ENCODE results near the gene HTR5A.

The HTR5A gene

DNA sequence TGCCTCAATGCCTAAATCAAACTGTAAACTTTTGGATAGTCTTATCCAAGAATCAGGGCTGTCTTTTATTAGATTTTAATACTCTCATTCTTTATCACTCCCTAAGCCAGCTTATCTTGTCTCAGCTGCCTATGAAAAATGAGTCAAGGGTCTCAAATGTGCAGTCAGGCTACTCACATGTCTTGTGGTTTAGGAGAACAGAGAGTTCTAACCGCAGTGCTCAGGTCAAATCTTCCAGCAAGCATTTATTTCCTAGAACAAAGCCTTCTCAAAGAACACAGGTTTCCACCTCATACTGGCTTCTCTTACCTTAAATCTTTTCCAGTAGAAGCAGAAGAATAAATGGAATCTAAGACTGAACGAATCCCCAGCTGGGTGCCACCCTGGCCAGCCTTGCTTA, 23.5 kb downstream of the HTR5A start:
- DNase-seq, result no peak

- no peak for DNase-seq
These were observed 24.6 kb downstream of the HTR5A start for GRCh38 chr7:155094636-155095135.

GRCh38 chr7:155097338-155097737, 27.2 kb downstream of the HTR5A start:
- no peak for DNase-seq

GRCh38 chr7:155103839-155104238, 33.7 kb downstream of the HTR5A start:
- DNase-seq, result no peak

GRCh38 chr7:155104913-155105312, 34.8 kb downstream of the HTR5A start:
- no peak for DNase-seq

GRCh38 chr7:155106356-155106755, 36.2 kb downstream of the HTR5A start:
- no peak for DNase-seq

DNA sequence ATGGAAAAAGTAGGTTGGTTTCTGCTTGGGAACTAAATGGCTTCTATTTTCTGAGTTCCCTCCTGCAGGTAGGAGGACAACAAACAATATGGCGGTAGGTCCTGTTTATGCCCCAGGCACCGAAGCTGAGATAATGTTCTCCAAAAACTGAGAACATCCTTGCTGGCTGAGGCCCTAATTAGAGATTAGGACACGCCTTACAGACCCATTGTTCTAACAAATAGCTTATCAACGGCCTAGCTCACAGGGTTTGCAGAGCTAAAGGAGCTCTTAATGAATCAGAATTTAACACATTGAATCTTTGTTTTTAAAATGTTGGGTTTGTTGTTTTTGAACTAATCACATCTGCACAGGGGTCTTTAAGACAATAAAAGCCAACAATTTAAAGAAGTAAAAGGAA, 37.0 kb downstream of the HTR5A start:
- no peak for DNase-seq

DNA sequence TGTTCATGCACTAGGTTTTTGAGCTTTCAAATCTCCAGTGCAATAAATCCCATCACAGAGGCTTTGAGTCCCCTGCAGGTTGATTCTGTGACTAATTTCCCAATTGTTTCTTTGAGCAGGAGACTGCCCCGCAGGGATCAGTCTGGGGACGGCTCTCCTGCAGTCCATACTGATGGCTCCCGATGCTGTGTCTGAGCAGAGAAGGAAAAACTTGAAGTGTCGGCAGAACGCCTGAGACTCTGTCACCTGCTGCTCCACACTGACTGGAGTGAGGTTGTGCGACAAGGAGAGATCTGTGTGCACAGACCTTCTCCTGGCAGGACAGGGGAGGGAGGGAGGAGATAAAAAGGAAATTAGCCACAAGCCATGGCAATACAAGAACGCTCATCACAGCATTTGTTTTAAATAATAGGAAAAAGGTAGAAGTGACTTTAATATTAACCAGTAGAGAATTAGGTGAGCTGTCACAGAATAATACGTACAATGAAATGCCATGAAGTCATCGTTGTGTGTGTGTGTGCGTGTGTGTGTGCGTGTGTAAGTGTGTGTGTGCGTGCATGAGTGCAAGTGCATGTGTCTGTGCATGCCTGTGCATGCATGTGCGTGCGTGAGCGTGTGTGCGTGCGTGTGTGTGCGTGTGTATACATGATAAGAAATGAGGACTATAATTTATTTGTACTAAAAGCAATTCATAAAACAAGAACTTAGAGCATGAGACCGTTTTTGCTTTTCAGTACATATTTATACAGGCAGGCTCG, 38.2 kb downstream of the HTR5A start:
- DNase-seq, result no peak

GRCh38 chr7:155109121-155109520, 39.0 kb downstream of the HTR5A start:
- DNase-seq, result no peak

GRCh38 chr7:155115288-155115687, 45.2 kb downstream of the HTR5A start:
- DNase-seq, result no peak

DNA sequence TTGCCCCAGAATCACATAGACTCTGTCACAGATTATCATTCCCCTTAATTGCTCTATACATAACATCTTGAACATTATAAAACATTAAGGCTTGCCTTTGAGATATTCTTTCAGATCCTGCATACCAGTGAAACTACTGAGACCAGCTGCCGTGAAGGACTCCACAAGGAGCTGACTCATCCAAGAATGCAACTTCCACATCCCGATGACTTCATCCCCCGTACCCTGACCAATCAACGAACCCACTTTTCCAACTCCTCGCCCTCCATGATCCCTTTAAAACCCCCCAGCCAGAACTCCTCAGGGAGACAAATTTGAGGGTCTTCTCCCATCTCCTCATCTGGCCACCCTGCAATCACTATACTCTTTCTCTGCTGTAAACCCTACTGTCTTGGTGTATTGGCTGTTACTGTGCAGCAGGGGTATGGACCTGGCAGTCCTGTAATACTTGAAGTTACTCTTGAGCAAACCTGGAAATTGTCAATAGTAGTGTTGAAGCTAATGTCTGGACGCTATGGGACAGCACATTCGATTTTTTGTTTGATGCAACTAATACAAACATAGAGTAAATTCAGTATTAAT, 49.8 kb downstream of the HTR5A start:
- peak; percentile 7 for DNase-seq

GRCh38 chr7:155120460-155120859, 50.3 kb downstream of the HTR5A start:
- DNase-seq, result no peak

- no peak for DNase-seq
These were observed 52.7 kb downstream of the HTR5A start for GRCh38 chr7:155122831-155123230.

DNA sequence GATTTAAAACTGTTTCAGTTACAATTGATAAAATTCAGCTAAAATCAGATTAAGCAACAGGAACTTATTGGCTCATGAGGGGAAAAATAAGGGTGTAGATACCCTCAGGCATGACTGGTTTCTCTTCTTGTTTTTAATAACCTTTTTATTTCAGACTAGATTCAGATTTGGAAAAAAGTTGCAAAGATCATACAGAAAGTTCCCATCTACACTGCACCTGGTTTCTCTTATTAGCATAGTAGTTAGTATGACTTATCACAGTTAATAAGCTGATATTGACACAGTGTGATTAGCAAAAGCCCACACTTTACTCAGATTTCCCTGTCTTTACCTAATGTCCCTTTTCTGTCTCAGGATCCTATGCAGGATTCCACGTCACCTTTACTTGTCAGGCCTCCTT, 53.3 kb downstream of the HTR5A start:
- DNase-seq, result no peak

- no peak for DNase-seq
These were observed 54.6 kb downstream of the HTR5A start for GRCh38 chr7:155124706-155125105.

- no peak for DNase-seq
These were observed 59.1 kb downstream of the HTR5A start for GRCh38 chr7:155129186-155129585.

DNA sequence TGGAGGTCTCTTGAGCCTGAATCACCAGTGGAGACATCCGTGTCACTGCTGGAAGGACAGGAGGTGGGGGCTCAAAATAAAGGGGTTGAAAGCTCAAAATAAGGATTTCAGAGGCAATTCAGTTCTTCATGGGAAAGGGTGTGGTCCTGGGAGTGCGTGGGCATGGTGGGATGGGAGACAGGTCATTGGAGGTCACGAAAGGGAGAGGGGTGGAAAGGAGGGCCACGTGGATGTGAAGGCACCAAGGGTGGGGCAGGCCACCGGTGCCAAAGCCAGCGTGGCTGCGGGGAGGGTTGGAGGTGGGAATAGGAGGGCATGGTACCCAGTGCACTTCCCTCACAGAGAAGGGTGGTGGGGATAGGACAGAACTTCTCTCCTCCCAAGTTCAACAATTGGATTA, 59.7 kb downstream of the HTR5A start:
- DNase-seq, result no peak

DNA sequence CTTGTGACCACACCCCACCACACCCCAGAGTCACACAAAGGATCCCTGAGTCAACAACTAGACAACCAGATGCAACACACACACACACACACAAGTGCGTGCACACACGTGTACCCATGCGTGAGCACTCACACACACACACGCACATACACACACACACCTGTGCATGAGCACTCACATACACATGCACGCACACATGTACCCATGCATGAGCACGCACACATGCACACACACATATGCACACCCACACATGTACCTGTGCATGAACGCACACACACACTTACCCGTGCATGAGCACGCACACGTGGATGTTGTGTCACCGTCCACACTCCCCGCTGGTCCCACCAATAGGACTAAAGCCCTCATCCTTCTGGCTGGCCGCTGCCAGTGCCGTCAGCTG, 60.4 kb downstream of the HTR5A start:
- DNase-seq, result no peak

- DNase-seq, result no peak
These were observed 61.0 kb downstream of the HTR5A start for GRCh38 chr7:155131090-155131489.

DNA sequence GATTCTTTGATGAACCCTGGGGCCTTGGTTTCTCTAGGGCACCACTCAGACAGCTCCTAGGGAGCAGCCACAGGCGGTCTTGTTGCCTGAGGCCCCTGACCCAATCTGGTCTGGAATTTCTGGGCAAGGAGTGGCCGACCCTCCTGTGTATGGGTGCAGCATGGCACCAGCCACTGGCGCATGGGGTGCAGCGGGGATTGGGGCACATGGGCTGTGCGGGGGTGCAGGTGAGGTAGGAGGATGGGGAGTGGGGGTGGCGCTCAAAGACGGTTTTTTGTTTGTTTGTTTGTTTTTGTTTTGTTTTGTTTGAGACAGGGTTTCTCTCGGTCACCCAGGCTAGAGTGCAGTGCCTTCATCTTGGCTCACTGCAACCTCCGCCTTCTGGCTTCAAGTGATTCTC, 62.3 kb downstream of the HTR5A start:
- no peak for DNase-seq

GRCh38 chr7:155136619-155137243, 66.6 kb downstream of the HTR5A start:
- DNase-seq, result no peak
